Panc1 (cell line): Measurements from ENCODE around the gene CD22.

ENCODE experiments used
- POLR2AphosphoS5 ChIP-seq: IDR thresholded peaks from 2 replicates; pipeline ENCODE4 v1.6.1; 2012; ENCODE audit warnings: mild to moderate bottlenecking, low read depth, low read length, moderate library complexity
- SIN3A ChIP-seq: IDR thresholded peaks from 2 replicates; pipeline ENCODE4 v1.6.1; 2012; ENCODE audit warnings: low read depth, mild to moderate bottlenecking, low read length, moderate library complexity, borderline replicate concordance; ENCODE audit not compliant: insufficient read depth
- TCF7L2 ChIP-seq: IDR thresholded peaks from 2 replicates; pipeline ENCODE4 v1.6.1; 2011; ENCODE audit warnings: mild to moderate bottlenecking, low read depth, low read length, inconsistent platforms
- TF ChIP-seq, protein P1 (sequence below): fragments of 450-650 bp; IDR thresholded peaks from 2 replicates; pipeline ENCODE4 v1.5.1; 2017; ENCODE audit warnings: mild to moderate bottlenecking
- TF ChIP-seq, protein P2 (sequence below), 2 experiments: IDR thresholded peaks; 2 replicates each; pipeline ENCODE4 v1.6.1; 2011 to 2012; ENCODE audit warnings: low read depth in 2 of 2, control low read depth in 1 of 2, low read length in 1 of 2, mild to moderate bottlenecking in 1 of 2, moderate library complexity in 1 of 2; ENCODE audit not compliant: insufficient read depth in 1 of 2

DNA sequence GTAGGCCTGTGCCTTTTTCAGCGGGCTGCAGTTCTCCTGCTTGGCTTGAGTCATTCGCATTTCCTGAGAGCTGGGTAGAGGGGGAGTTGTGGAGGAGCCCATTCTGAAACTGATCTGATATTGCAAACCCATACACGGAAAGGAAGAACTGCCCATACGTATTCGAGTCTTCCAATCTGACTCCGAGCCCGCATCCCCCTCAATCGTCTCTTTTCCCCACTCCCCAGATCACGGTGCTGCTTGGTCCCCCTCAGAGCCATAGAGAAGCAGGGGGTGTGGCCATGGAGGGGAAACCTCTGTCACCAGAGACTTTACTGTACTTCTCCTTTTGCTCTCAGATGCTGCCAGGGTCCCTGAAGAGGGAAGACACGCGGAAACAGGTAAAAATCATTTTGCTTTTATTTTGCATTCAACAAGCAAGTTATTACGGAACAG, at the start of gene CD22:
- TF ChIP-seq, protein P1, sequence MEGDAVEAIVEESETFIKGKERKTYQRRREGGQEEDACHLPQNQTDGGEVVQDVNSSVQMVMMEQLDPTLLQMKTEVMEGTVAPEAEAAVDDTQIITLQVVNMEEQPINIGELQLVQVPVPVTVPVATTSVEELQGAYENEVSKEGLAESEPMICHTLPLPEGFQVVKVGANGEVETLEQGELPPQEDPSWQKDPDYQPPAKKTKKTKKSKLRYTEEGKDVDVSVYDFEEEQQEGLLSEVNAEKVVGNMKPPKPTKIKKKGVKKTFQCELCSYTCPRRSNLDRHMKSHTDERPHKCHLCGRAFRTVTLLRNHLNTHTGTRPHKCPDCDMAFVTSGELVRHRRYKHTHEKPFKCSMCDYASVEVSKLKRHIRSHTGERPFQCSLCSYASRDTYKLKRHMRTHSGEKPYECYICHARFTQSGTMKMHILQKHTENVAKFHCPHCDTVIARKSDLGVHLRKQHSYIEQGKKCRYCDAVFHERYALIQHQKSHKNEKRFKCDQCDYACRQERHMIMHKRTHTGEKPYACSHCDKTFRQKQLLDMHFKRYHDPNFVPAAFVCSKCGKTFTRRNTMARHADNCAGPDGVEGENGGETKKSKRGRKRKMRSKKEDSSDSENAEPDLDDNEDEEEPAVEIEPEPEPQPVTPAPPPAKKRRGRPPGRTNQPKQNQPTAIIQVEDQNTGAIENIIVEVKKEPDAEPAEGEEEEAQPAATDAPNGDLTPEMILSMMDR = no peak
- TF ChIP-seq POLR2AphosphoS5 (no peak), SIN3A (no peak), TCF7L2 (no peak)
- TF ChIP-seq, protein P2, sequence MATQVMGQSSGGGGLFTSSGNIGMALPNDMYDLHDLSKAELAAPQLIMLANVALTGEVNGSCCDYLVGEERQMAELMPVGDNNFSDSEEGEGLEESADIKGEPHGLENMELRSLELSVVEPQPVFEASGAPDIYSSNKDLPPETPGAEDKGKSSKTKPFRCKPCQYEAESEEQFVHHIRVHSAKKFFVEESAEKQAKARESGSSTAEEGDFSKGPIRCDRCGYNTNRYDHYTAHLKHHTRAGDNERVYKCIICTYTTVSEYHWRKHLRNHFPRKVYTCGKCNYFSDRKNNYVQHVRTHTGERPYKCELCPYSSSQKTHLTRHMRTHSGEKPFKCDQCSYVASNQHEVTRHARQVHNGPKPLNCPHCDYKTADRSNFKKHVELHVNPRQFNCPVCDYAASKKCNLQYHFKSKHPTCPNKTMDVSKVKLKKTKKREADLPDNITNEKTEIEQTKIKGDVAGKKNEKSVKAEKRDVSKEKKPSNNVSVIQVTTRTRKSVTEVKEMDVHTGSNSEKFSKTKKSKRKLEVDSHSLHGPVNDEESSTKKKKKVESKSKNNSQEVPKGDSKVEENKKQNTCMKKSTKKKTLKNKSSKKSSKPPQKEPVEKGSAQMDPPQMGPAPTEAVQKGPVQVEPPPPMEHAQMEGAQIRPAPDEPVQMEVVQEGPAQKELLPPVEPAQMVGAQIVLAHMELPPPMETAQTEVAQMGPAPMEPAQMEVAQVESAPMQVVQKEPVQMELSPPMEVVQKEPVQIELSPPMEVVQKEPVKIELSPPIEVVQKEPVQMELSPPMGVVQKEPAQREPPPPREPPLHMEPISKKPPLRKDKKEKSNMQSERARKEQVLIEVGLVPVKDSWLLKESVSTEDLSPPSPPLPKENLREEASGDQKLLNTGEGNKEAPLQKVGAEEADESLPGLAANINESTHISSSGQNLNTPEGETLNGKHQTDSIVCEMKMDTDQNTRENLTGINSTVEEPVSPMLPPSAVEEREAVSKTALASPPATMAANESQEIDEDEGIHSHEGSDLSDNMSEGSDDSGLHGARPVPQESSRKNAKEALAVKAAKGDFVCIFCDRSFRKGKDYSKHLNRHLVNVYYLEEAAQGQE (IDR thresholded peaks at IDR 0.05; ENCODE audit: insufficient read depth in 1 of 2, low read depth in 2 of 2, low read length in 1 of 2) = no peak
